H9 (cell line): ENCODE measurements around the gene CHRNA4. TPM values are rescaled to one million over a fixed set of nuclear protein-coding genes. Genes with fewer than 3 reads are reported as not detected.

Experiments used
- DNase-seq: peaks from one replicate; pipeline ENCODE4 v3.0.0-alpha.2; 2017
- H2AFZ ChIP-seq: one replicate; pipeline ENCODE4 v1.6.1; 2013; ENCODE audit warnings: mild to moderate bottlenecking, low read length, control low read depth, moderate library complexity
- H2AK5ac ChIP-seq: 2 replicates; pipeline ENCODE4 v1.6.1; 2013; ENCODE audit warnings: low read length, control low read depth, mixed read lengths; ENCODE audit not compliant: insufficient read length
- H2BK120ac ChIP-seq: one replicate; pipeline ENCODE4 v1.6.1; 2013; ENCODE audit warnings: low read depth, mild to moderate bottlenecking, low read length, control low read depth, inconsistent platforms; ENCODE audit not compliant: poor library complexity, severe bottlenecking
- H2BK12ac ChIP-seq: 2 replicates; pipeline ENCODE4 v1.6.1; 2013; ENCODE audit warnings: low read length, control low read depth, mixed read lengths, low read depth; ENCODE audit not compliant: insufficient read length
- H2BK15ac ChIP-seq: 2 replicates; pipeline ENCODE4 v1.6.1; 2013; ENCODE audit warnings: low read depth, low read length, control low read depth
- H2BK20ac ChIP-seq: one replicate; pipeline ENCODE4 v1.6.1; 2013; ENCODE audit warnings: low read depth, mild to moderate bottlenecking, low read length, control low read depth, inconsistent platforms; ENCODE audit not compliant: poor library complexity, severe bottlenecking
- H2BK5ac ChIP-seq: 2 replicates; pipeline ENCODE4 v1.6.1; 2013; ENCODE audit warnings: low read length, control low read depth, mixed read lengths; ENCODE audit not compliant: insufficient read length
- H3K14ac ChIP-seq: 2 replicates; pipeline ENCODE4 v1.6.1; 2013; ENCODE audit warnings: low read length, control low read depth; ENCODE audit not compliant: insufficient read depth
- H3K18ac ChIP-seq: 2 replicates; pipeline ENCODE4 v1.6.1; 2013; ENCODE audit warnings: low read depth, mild to moderate bottlenecking, mixed read lengths, low read length, control low read depth; ENCODE audit not compliant: insufficient read length
- H3K23ac ChIP-seq: 2 replicates; pipeline ENCODE4 v1.6.1; 2013; ENCODE audit warnings: low read length, control low read depth, mixed read lengths, low read depth; ENCODE audit not compliant: insufficient read length
- H3K23me2 ChIP-seq: 2 replicates; pipeline ENCODE4 v1.6.1; 2013; ENCODE audit warnings: low read depth, mild to moderate bottlenecking, mixed read lengths, low read length, control low read depth; ENCODE audit not compliant: insufficient read length, poor library complexity, severe bottlenecking
- H3K27ac ChIP-seq: 2 replicates; pipeline ENCODE4 v1.5.1; 2013; ENCODE audit warnings: low read length, control low read depth, mixed read lengths, low read depth; ENCODE audit not compliant: insufficient read length
- H3K27me3 ChIP-seq: 2 replicates; pipeline ENCODE4 v1.6.1; 2013; ENCODE audit warnings: low read length, control low read depth, inconsistent platforms; ENCODE audit not compliant: insufficient read depth
- H3K4ac ChIP-seq: 2 replicates; pipeline ENCODE4 v1.6.1; 2013; ENCODE audit warnings: low read depth, mild to moderate bottlenecking, control low read depth, inconsistent platforms, low read length, moderate library complexity
- H3K4me1 ChIP-seq: 2 replicates; pipeline ENCODE4 v1.6.1; 2013; ENCODE audit warnings: low read length, control low read depth, inconsistent platforms; ENCODE audit not compliant: insufficient read depth
- H3K4me2 ChIP-seq: 2 replicates; pipeline ENCODE4 v1.6.1; 2013; ENCODE audit warnings: low read length, control low read depth, mixed read lengths; ENCODE audit not compliant: insufficient read length, insufficient read depth
- H3K56ac ChIP-seq: 2 replicates; pipeline ENCODE4 v1.6.1; 2013; ENCODE audit warnings: low read depth, mild to moderate bottlenecking, mixed read lengths, low read length, control low read depth; ENCODE audit not compliant: insufficient read length
- H3K79me1 ChIP-seq: 2 replicates; pipeline ENCODE4 v1.6.1; 2013; ENCODE audit warnings: low read depth, mild to moderate bottlenecking, moderate library complexity, low read length, control low read depth, inconsistent platforms; ENCODE audit not compliant: insufficient read depth, poor library complexity, severe bottlenecking
- H3K79me2 ChIP-seq: 2 replicates; pipeline ENCODE4 v1.6.1; 2013; ENCODE audit warnings: low read length, control low read depth, inconsistent platforms; ENCODE audit not compliant: insufficient read depth
- H3K9ac ChIP-seq: 2 replicates; pipeline ENCODE4 v1.6.1; 2013; ENCODE audit warnings: low read length, control low read depth, mixed read lengths; ENCODE audit not compliant: insufficient read length; ENCODE audit errors: extremely low read depth
- H3K9me3 ChIP-seq: one replicate; pipeline ENCODE4 v1.6.1; 2013; ENCODE audit warnings: low read depth, low read length, inconsistent platforms; ENCODE audit not compliant: control insufficient read depth
- H3T11ph ChIP-seq: one replicate; pipeline ENCODE4 v1.6.1; 2013; ENCODE audit warnings: mild to moderate bottlenecking, low read length, control low read depth, inconsistent platforms
- H4K20me1 ChIP-seq: one replicate; pipeline ENCODE4 v1.6.1; 2013; ENCODE audit not compliant: control insufficient read depth, insufficient read length, insufficient read depth
- H4K5ac ChIP-seq: 2 replicates; pipeline ENCODE4 v1.6.1; 2013; ENCODE audit warnings: low read depth, mild to moderate bottlenecking, mixed read lengths, low read length, control low read depth; ENCODE audit not compliant: insufficient read length
- H4K8ac ChIP-seq: replicated peaks from 2 replicates; pipeline ENCODE4 v1.6.1; 2013; ENCODE audit warnings: low read length, control low read depth, mixed read lengths, low read depth; ENCODE audit not compliant: insufficient read length
- H4K91ac ChIP-seq: 2 replicates; pipeline ENCODE4 v1.6.1; 2013; ENCODE audit warnings: low read depth, mild to moderate bottlenecking, moderate library complexity, mixed read lengths, low read length, control low read depth; ENCODE audit not compliant: insufficient read length
- H3K27ac Mint-ChIP-seq, 3 experiments: 2 replicates in 2 of 3; 3 replicates in 1 of 3; pipeline ENCODE4 v1.8.0; 2020 to 2021; ENCODE audit warnings: mixed read lengths in 3 of 3, mild to moderate bottlenecking in 1 of 3, moderate library complexity in 1 of 3
- H3K27me3 Mint-ChIP-seq: 2 replicates; pipeline ENCODE4 v1.8.0; 2021; ENCODE audit warnings: low read depth, mild to moderate bottlenecking, moderate library complexity, mixed read lengths
- H3K36me3 Mint-ChIP-seq, 3 experiments: 2 replicates in 2 of 3; 3 replicates in 1 of 3; pipeline ENCODE4 v1.8.0; 2020 to 2021; ENCODE audit warnings: low read depth in 3 of 3, mixed read lengths in 3 of 3; ENCODE audit not compliant: insufficient read depth in 1 of 3
- H3K4me1 Mint-ChIP-seq, 2 experiments: 2 replicates each; pipeline ENCODE4 v1.8.0; 2020; ENCODE audit warnings: mixed read lengths in 2 of 2
- H3K4me3 Mint-ChIP-seq, 2 experiments: 2 replicates in 1 of 2; 3 replicates in 1 of 2; pipeline ENCODE4 v1.8.0; 2020 to 2021; ENCODE audit warnings: mild to moderate bottlenecking in 2 of 2, mixed read lengths in 2 of 2, moderate library complexity in 1 of 2
- H3K9me3 Mint-ChIP-seq, 2 experiments: 2 replicates in 1 of 2; 3 replicates in 1 of 2; pipeline ENCODE4 v1.8.0; 2020; ENCODE audit warnings: mild to moderate bottlenecking in 2 of 2, mixed read lengths in 2 of 2, moderate library complexity in 1 of 2
- WGBS: extraction: QIAGEN DNeasy Blood & Tissue Kit; methylation state at CpG from one replicate; pipeline ENCODE4 v1.1.7; 2013; ENCODE audit warnings: missing lambda C conversion rate, low lambda C conversion rate, mixed read lengths; ENCODE audit not compliant: insufficient read length; ENCODE audit errors: extremely low coverage; 5-methylcytosine and 5-hydroxymethylcytosine counted together
- total RNA-seq: library from RNA; stranded (reverse); gene quantifications from 2 replicates; pipeline ENCODE4 v1.2.1, GENCODE V29; 2021
- TF ChIP-seq, protein P1 (sequence below): fragments of 200-600 bp; sonication (generic); conservative IDR thresholded peaks from 3 replicates; pipeline ENCODE4 v1.8.0; 2021; ENCODE audit warnings: antibody characterized with exemption, mild to moderate bottlenecking

Gene CHRNA4
- total RNA-seq, 1 experiment from 2014 or later: 2.5 TPM

DNA sequence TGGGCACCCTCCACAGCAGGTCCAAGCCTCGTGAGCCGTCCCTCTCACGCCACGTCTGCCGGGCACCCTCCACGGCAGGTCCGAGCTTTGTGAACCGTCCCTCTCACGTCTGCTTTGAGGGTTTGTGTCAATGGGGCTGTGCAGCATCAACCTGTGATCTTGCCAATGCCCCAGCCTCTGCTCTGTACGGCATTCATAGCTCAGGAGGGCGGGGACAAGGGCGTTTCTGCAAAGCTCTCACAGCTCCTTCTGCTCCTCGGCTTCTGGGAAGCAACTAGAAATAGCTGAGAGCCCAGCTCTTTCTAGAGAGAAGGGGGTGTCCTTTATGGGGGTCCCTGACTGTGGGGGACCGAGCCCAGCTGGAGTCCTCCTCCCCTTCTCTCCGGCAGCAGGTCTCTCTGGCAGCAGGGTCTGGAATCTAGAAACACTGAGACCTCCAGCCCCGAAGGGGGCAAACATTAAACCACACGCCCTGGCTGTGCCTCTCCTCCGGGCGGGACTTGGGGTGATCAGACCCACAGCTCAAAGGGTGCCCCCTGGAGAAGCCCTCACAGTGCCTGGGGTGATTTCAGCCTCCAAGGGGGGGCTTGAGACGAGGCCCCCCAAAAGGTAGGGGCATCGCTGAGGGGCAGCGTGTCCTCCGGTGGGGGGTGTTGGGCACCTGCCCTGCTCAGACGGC lies 41.2 kb upstream of the CHRNA4 start:
- Histone ChIP-seq H4K5ac (no peak overlapping the region), H2AK5ac (no peak overlapping the region), H3K4me1 (no peaks in the 10 kb centered on the region), H3T11ph (no peak overlapping the region), H3K23me2 (no peaks in the 10 kb centered on the region), H3K9me3 (no peaks in the 10 kb centered on the region), H2BK5ac (no peak overlapping the region), H3K18ac (no peak overlapping the region), H3K9ac (no peak overlapping the region), H4K8ac (no peak overlapping the region), H3K79me1 (no peaks in the 10 kb centered on the region), H2BK120ac (no peak overlapping the region), H2BK20ac (no peak overlapping the region), H3K56ac (no peak overlapping the region), H3K4ac (no peak overlapping the region), H3K27me3 (no peaks in the 10 kb centered on the region), H3K79me2 (no peaks in the 10 kb centered on the region), H2BK12ac (no peak overlapping the region), H3K23ac (no peak overlapping the region), H3K14ac (peak overlapping the region; percentile 31; the same call in 1 of the 2 replicates), H4K20me1 (no peaks in the 10 kb centered on the region), H2AFZ (no peak overlapping the region), H2BK15ac (no peak overlapping the region), H4K91ac (no peak overlapping the region), H3K27ac (no peak overlapping the region), H3K4me2 (no peak overlapping the region)
- H3K27me3 Mint-ChIP-seq: peaks cover 8% of the 10 kb centered on the region
- no CpG with 5 or more reads among the region's 24 CpGs for WGBS
- TF ChIP-seq, protein P1, sequence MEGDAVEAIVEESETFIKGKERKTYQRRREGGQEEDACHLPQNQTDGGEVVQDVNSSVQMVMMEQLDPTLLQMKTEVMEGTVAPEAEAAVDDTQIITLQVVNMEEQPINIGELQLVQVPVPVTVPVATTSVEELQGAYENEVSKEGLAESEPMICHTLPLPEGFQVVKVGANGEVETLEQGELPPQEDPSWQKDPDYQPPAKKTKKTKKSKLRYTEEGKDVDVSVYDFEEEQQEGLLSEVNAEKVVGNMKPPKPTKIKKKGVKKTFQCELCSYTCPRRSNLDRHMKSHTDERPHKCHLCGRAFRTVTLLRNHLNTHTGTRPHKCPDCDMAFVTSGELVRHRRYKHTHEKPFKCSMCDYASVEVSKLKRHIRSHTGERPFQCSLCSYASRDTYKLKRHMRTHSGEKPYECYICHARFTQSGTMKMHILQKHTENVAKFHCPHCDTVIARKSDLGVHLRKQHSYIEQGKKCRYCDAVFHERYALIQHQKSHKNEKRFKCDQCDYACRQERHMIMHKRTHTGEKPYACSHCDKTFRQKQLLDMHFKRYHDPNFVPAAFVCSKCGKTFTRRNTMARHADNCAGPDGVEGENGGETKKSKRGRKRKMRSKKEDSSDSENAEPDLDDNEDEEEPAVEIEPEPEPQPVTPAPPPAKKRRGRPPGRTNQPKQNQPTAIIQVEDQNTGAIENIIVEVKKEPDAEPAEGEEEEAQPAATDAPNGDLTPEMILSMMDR: no peak
- peaks cover 6 to 25% of the 10 kb centered on the region in 2 experiments for H3K4me1 Mint-ChIP-seq
- H3K4me3 Mint-ChIP-seq: no peak overlapping the region
- no peaks in the 10 kb centered on the region; a peak in 1 of 5 replicates for H3K9me3 Mint-ChIP-seq
- H3K36me3 Mint-ChIP-seq: no peaks in the 10 kb centered on the region
- DNase-seq: no peak
- H3K27ac Mint-ChIP-seq: peak overlapping the region in 1 of 3 experiments; percentile 76; a peak in 2 of 7 replicates
